ENCODE results near the gene DCDC1.
"Not testable (repeated sequence)": the region's sequence is repeated elsewhere in the genome, so short reads cannot be mapped to it uniquely, and the experiment has no call there.

Gene DCDC1

DNA sequence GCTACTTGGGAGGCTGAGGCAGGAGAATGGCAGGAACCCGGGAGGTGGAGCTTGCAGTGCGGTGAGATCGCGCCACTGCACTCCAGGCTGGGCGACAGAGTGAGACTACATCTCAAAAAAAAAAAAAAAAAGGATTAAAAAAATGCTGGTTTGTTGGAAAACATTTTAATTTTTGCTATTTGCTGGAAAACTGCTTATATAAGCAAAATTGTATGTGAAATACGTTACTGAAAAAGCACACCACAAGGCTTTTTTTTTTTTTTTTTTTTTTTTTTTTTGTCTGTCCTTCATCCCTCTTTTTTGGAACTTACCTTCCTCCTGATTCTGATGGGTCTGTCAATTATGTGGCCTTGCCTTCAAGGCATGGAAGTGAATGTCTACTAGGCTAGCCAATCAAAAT is 40.8 kb downstream of the DCDC1 start:
- in situ Hi-C loops (cut with MboI; ENCODE audit: low pct_unique_long_range_greater_than_20kb, low sequenced_read_pairs): no loop called here
- DNase-seq: no peak

DNA sequence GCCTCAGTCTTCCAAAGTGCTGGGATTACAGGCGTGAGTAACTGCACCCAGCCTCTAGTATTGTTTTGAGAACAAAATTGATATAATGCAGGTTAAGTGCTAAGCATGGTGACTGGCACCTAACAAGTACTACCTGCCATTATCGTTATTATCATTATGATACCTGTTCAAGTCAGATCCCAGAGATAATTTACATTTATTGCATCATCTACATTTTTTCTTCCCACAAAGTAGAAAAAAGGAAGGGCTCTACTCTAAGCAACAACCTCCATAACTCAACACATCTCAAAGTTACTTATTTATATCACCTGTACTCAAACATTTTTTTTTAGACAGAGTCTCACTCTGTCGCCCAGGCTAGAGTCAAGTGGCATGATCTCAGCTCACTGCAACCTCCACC is 42.1 kb downstream of the DCDC1 start:
- in situ Hi-C loops (cut with MboI; ENCODE audit: low pct_unique_long_range_greater_than_20kb, low sequenced_read_pairs): no loop called here
- DNase-seq: no peak

DNA sequence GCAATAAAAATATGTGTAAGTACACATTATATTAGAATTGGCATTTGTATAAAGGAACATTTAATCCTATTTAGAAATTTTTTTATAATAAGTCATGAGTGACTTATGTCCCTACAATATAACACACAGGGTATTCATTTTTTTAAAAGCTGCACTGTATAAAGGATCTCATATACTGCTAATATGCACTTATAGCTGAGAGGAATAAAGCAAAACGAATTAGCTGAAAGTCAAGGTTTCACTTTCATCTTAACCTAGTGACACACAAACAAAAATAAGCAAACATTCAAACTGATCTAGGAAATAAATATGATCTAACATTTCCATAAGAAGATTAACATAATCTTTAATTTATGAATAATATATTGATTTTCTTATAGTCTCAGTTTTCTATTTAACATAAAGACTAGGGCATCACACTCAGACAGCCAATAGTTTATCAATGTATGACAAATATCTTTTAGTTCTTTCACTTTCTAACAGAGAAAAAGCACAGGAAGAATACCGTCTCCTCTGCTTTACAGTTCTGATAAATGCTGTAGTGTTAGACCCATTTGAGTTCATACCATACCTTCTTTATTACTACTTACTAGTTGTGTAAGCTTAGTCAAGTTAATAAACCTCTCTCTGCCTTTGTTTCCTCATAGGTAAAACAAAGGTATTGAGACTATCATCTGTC is 42.9 kb downstream of the DCDC1 start:
- in situ Hi-C loops (cut with MboI; ENCODE audit: low pct_unique_long_range_greater_than_20kb, low sequenced_read_pairs): no loop called here
- DNase-seq: no peak

DNA sequence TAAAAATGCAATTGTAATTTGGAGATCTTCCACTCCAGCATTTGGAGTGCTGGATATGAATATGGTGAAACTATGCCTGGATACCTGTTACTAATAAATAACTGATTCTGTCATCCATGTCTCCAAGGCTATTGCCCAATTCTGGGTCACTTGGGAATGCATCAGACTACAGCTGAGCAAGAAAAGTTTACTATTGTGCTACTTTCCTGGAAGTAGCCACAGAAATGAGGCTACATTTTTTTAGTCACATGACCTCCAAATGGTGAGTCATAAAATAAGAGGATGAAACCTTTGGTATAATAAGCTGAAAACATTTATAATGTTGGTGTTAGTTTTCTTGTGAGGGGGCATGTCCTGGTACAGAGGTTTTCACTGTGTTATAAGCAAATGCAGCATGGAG is 44.4 kb downstream of the DCDC1 start:
- in situ Hi-C loops (cut with MboI; ENCODE audit: low pct_unique_long_range_greater_than_20kb, low sequenced_read_pairs): no loop called here
- DNase-seq: no peak

DNA sequence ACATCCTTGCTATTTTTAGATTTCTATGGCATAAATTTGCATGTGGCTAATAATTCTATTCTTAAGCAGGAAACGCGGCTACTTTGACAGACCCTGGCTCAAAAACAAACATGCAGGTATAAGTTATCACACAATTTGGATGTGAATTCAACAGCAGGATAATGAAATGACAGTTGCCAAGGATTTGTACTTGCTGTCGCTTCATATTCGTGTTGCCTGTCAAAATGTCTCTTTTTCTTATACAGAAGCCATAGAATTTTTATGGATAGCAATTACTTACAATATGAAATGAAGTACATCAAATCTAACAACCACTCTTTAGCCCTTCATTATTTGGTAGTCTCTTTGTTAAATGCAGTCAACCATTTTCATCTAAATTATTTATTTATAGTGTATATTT is 46.4 kb downstream of the DCDC1 start:
- in situ Hi-C loops (cut with MboI; ENCODE audit: low pct_unique_long_range_greater_than_20kb, low sequenced_read_pairs): no loop called here
- DNase-seq: no peak

DNA sequence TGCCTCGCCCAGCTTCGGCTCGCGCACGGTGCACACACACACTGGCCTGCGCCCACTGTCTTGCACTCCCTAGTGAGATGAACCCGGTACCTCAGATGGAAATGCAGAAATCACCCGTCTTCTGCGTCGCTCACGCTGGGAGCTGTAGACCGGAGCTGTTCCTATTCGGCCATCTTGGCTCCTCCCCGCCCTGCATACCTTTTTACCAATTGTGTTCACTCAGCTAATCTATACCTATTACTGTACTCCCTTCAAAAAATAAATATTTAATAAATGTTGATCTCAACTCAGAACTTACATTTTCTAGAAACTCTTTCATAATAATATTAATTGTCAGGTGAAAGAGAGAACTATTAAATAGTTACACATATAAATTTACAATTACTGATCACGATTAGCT is 48.0 kb downstream of the DCDC1 start:
- DNase-seq; in situ Hi-C loops (cut with MboI; ENCODE audit: low pct_unique_long_range_greater_than_20kb, low sequenced_read_pairs): not testable (repeated sequence)

DNA sequence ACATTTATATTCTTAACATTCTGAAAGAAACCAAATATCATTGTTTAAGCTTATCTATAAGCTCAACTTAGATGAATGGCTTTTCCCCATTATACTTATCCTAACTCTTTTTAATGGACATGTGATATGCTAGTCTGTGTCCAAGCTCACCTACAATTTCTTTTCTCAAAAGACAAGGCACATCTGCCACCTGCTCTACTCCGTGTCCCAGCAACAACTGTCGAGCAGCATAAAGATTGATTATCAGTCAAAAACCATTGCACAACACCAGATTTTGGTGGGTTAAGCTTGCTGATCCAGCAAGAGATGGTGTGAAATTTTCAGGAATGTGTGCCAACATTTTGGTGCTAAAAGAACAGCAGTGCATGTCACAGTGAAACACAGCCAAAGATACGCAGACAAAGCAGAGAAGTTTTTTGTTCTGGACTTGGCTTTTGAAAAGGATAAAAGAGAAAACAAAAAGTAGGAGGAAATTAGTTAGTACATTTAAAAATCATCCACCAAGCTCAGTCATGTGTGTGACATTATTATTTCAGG is 65.8 kb downstream of the DCDC1 start:
- DNase-seq: no peak
- in situ Hi-C loops (cut with MboI; ENCODE audit: low pct_unique_long_range_greater_than_20kb, low sequenced_read_pairs): no loop called here

DNA sequence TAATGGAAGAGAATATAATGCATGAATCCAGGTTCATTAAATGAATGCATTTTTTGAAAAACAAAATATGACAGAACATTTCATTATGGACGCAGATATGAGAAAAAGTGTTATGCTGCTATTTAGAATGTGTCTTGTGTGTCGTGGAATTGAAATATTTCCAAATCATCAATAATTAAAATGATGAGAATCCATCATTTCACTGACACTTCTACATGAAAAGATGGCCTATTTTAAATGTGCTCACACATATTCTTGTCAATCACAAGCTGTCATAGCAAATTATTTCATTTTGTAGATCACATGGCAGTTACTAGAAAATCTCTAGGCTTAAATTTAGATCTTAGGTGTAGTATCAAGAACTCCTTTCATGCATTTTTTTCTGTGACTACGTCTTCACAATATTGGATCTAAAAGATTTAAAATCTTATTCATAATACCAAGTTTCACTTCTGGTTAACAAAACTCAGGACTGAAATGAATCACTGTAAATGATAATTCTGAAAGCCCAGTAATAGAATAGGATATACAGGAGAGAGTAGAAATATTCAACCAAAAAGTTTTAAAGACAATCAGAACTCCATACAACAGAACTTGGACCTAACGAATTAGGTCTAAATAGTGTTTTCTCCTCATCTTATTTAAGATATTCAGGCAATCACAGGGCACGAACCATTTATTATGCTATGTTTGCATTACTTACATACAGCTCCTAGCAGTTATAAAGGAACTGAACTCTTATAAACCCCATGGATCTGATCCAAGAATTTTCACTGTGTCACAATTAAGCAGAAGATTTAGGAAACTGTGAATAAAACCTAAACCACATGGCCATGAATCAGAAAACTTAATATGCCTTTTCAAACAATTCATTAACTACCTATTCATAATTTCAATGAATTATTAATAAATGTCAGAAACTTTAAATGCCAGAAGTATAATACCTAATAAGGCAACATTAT is 67.7 kb downstream of the DCDC1 start:
- in situ Hi-C loops (cut with MboI; ENCODE audit: low pct_unique_long_range_greater_than_20kb, low sequenced_read_pairs): no loop called here
- DNase-seq: no peak

DNA sequence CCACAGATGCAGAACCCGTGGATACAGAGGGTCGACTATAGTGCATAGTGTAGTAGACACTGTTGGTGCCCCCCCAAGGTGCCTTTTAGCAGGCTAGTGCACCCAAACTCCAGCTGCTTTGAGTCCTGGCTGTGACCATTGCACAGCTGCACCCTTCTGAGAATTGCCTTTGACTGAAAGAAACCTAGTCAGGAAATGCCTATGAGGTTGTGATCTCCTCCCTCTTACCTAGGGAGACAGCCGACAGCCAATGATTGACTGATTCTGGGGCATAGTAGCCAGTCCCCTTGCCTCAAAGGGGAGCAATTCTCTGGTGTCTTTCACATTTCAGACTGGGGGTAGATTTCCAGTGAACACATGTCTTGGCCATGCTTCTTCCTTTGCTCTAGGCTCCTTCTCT is 74.2 kb downstream of the DCDC1 start:
- no peak for DNase-seq
- in situ Hi-C loops (cut with MboI; ENCODE audit: low pct_unique_long_range_greater_than_20kb, low sequenced_read_pairs): no loop called here

DNA sequence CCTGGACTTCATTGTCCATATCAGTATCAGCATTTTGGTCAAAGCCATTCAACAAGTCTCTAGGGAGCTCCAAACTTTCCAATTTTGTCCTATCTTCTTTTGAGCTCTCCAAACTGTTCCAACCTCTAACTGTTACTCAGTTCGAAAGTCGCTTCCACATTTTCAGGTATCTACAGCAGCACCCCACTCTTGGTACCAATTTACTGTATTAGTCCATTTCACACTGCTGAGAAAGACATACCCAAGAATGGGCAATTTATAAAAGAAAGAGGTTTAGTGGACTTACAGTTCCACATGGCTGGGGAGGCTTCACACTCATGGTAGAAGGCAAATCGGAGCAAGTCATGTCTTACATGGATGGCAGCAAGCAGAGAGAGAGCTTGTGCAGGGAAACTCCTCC is 96.0 kb downstream of the DCDC1 start:
- in situ Hi-C loops (cut with MboI; ENCODE audit: low pct_unique_long_range_greater_than_20kb, low sequenced_read_pairs); DNase-seq: not testable (repeated sequence)

DNA sequence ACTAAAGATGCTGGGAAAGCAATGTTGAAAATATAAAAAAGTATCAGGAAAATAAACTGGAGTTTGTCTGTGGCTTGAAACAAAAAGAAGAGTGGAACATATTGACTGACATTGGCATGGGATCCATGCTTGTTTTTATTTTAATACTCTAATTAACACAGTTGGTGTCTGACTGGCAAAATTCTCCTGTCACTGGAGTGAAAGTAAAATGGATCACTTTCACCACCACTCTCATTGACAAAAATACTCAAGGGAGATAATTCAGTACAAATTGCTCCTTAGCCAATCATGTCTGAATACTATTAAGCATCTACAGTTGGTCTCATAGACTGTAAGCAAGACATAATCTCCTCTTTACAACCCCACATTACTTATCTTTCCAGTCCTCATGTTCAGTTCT is 101.8 kb downstream of the DCDC1 start:
- in situ Hi-C loops (cut with MboI; ENCODE audit: low pct_unique_long_range_greater_than_20kb, low sequenced_read_pairs): no loop called here
- DNase-seq: no peak

DNA sequence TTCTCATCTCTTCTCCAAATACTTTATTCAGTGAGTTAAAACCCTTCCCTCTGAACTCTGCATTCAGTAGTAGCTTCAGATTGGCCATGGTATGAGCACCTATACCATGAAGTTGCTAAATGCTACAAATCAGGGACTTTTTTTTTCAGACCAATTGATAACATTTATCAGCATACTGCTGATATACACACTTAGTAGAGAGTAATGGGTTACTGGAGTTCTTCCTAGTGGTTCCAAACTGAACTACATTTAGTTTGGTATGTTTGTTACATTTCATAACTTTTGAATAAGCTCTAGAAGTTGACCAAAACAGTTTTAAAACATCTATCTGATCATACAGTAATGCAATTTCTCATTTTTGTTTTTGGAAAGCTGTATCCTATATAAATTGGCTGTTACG is 104.7 kb downstream of the DCDC1 start:
- in situ Hi-C loops (cut with MboI; ENCODE audit: low pct_unique_long_range_greater_than_20kb, low sequenced_read_pairs): no loop called here
- DNase-seq: no peak

DNA sequence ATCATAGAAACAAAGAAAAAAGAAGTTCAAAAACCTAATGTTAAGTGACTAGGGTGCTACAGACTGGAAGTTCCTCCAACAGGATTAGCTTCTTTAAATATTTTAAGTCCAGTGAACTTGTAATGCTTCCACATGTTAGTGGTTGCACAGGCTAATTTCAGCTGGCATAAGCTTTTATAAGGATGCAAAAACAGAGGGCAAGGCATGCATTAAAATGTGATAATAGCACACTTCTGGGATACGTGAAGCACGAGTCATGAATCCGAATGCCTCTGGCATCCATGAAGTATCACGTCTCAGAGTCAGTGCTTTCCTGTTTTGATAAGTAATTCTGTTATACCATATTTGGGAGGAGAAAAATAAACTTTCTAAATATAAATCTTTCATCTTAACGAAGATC is 106.8 kb downstream of the DCDC1 start:
- no peak for DNase-seq
- in situ Hi-C loops (cut with MboI; ENCODE audit: low pct_unique_long_range_greater_than_20kb, low sequenced_read_pairs): no loop called here

DNA sequence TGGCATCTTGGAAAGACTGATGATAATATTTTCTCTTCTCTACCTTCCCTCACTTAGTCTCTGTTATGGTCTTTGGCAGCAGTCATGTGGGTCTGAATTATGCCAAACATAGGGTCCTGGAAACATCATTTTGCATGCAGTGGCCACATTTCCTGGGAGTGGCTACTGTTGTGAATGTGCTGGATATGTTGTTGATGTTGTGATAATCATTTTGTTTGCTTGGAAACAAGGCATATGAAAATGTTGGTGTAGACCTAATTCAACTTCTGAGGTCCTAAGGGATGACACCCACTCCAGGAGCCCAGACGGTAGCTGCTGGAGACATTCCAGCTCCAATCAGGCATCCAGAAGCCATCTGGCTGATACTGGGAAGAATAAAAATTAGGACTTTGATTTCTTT is 109.7 kb downstream of the DCDC1 start:
- in situ Hi-C loops (cut with MboI; ENCODE audit: low pct_unique_long_range_greater_than_20kb, low sequenced_read_pairs): no loop called here
- no peak for DNase-seq

DNA sequence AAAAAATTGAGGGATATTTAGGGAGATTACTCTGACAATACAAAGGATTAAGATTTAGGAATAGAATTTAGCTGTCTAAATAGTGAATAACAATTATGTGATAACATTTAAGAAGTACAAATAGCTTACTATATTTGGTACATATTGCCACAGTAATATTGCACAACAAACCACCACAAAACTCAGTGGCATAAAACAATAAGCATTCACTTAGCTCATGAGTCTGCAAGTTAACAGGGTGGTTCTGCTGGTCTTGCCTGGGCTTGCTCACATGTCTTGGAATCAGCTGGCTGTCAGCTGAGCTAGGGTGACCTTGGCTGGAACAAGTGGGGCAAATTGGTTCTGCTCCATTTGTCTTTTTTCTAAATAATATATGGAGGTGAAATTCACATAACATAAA is 115.1 kb downstream of the DCDC1 start:
- in situ Hi-C loops (cut with MboI; ENCODE audit: low pct_unique_long_range_greater_than_20kb, low sequenced_read_pairs): no loop called here
- no peak for DNase-seq

DNA sequence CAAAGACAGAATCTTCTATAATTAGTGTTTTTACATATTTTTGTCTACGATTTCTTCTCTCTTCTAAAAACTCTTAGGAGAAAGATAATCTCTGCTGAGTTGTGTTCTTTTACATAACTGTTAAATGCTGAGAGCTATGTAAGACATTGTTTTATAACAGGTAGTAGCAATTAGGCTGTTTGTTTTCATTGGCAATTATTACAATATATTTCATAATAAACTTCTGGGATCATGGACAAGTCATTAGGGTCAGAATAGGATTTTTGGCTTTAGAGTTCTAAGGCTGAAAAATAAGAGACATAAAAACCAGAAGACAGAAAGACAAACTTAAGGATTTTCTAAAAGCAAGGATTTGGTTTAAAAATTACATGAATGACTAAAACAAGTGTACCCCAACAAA is 120.8 kb downstream of the DCDC1 start:
- in situ Hi-C loops (cut with MboI; ENCODE audit: low pct_unique_long_range_greater_than_20kb, low sequenced_read_pairs): loop anchor here (25.0 kb wide), 2 partner anchors 614 to 939 kb away; no protein-coding TSS in a partner anchor
- no peak for DNase-seq

DNA sequence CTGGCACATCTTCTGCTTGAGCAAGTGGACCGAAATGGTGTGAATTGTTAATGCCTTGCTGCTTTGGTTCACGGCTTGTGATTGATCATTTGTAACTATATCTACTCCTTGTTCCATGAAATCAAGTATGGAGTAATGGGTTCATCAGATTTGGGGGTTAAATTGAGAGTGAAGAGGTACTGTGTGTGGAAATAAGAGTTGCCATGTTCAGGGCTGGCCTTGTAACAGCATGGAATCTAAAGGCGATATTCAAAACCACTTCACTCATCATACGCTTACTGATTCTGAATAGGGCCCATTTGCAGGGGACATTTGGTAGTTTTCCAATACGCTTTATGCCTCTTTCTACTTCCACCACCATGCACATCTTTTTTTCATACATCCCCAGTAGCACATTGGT is 122.2 kb downstream of the DCDC1 start:
- in situ Hi-C loops (cut with MboI; ENCODE audit: low pct_unique_long_range_greater_than_20kb, low sequenced_read_pairs): loop anchor here (25.0 kb wide), 2 partner anchors 615 to 940 kb away; no protein-coding TSS in a partner anchor
- no peak for DNase-seq

DNA sequence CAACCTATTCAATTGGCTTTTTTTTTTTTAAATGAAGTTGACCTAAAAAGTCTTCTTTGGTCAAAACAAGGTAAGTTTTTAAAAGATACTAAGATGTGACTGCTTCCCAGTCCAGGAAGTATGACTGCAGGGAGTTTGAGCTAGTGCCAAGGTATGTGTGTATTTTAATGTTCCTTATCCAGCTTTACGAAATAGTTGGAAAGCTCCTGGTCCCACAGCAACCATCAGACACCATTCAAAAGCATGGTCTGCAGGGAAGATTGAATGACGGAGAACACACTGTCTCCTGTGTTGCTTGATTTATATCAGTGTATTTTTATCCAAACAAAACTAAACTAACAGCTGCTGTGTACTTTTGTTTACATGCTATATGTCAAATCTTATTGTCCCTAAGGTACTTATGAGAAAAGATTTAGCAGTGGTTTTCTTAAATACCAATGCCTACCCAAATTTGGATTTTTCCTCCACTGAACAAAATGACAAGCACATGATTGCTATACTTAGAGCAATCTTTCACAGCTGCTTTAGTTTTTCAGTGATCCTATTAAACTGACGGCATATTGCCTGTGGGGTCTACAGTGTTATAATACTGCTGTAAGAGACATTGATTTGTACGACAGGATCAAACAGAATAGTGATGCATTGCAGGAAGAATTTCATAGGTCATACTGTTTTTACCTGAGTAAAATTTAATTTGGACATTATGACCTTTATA is 122.9 kb downstream of the DCDC1 start:
- DNase-seq: no peak
- in situ Hi-C loops (cut with MboI; ENCODE audit: low pct_unique_long_range_greater_than_20kb, low sequenced_read_pairs): loop anchor here (25.0 kb wide), 2 partner anchors 616 to 941 kb away; no protein-coding TSS in a partner anchor

DNA sequence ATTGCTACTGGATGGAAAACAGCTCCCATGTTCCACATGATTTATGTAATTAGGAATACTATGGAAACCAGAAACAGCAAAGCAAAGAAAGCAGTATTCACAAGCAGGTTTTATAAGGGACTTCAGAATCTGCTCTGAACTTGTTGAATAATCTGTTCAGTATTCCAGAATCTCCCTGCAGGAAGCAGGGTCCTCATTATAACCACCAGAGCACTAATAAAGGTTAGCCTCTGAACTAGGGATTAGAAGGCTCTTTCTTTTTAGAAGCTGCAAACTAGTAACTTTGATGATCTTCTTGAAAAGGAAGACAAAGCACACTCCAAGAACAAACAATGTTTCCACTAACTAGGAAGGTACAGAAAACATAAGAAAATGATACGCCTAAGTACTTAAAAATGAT is 125.8 kb downstream of the DCDC1 start:
- no peak for DNase-seq
- in situ Hi-C loops (cut with MboI; ENCODE audit: low pct_unique_long_range_greater_than_20kb, low sequenced_read_pairs): loop anchor here (25.0 kb wide), 2 partner anchors 619 to 944 kb away; no protein-coding TSS in a partner anchor
